AG04450 (cell line): ENCODE measurements around the gene ABHD5. TPM values are rescaled to one million over a fixed set of nuclear protein-coding genes. Genes with fewer than 3 reads are reported as not detected.

ENCODE experiments used
- CTCF ChIA-PET: fragments of 300-600, 350-600 bp; formaldehyde crosslinking; extraction: SDS; loops from one replicate; lab custom pipeline; 2022; ENCODE audit warnings: antibody characterized with exemption, inconsistent platforms; lab: Charles Lee
- POLR2A ChIA-PET: fragments of 350-600 bp; formaldehyde crosslinking; extraction: SDS; loops from one replicate; lab custom pipeline; 2021; ENCODE audit warnings: antibody characterized with exemption, inconsistent platforms; lab: Yijun Ruan, JAX
- DNase-seq: peaks from one replicate; pipeline ENCODE4 v3.0.0-alpha.2; 2011; ENCODE audit warnings: low read depth, low spot score
- H3K27ac ChIP-seq: one replicate; pipeline ENCODE4 v1.5.1; 2012; ENCODE audit warnings: low read depth, low read length, control low read depth
- H3K27me3 ChIP-seq: one replicate; pipeline ENCODE4 v1.6.0; 2012; ENCODE audit warnings: low read length; ENCODE audit not compliant: control insufficient read depth, insufficient read depth
- H3K4me3 ChIP-seq: 2 replicates; pipeline ENCODE4 v1.5.1; 2011; ENCODE audit warnings: mild to moderate bottlenecking, low read depth, low read length, control low read depth
- H3K9me3 ChIP-seq: 2 replicates; pipeline ENCODE4 v1.5.1; 2012; ENCODE audit warnings: low read length; ENCODE audit not compliant: control insufficient read depth, insufficient read depth
- polyA plus RNA-seq: library from polyadenylated mRNA; depleted of rRNA; stranded (reverse); fragments of >200 nt; gene quantifications from 2 replicates; pipeline ENCODE4 v1.2.3, GENCODE V29; 2011; rRNA removed
- TF ChIP-seq, protein P1 (sequence below): IDR thresholded peaks from 2 replicates; pipeline ENCODE4 v1.5.1; 2011; ENCODE audit warnings: low read depth, low read length, control low read depth, inconsistent platforms

Gene ABHD5
- polyA plus RNA-seq, 1 experiment = 88.7 TPM

- ChIA-PET POLR2A (no interaction called here), CTCF (no interaction called here)
- Histone ChIP-seq H3K27ac (no peak overlapping the region), H3K4me3 (no peak overlapping the region), H3K27me3 (peaks cover 4% of the 10 kb centered on the region), H3K9me3 (peaks cover 5% of the 10 kb centered on the region)
- DNase-seq = no peak
- TF ChIP-seq, protein P1, sequence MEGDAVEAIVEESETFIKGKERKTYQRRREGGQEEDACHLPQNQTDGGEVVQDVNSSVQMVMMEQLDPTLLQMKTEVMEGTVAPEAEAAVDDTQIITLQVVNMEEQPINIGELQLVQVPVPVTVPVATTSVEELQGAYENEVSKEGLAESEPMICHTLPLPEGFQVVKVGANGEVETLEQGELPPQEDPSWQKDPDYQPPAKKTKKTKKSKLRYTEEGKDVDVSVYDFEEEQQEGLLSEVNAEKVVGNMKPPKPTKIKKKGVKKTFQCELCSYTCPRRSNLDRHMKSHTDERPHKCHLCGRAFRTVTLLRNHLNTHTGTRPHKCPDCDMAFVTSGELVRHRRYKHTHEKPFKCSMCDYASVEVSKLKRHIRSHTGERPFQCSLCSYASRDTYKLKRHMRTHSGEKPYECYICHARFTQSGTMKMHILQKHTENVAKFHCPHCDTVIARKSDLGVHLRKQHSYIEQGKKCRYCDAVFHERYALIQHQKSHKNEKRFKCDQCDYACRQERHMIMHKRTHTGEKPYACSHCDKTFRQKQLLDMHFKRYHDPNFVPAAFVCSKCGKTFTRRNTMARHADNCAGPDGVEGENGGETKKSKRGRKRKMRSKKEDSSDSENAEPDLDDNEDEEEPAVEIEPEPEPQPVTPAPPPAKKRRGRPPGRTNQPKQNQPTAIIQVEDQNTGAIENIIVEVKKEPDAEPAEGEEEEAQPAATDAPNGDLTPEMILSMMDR = no peak
Observed at GRCh38 chr3:43782541-43782940, 91.8 kb downstream of the ABHD5 start.

Other genes starting within 250 kb of the ABHD5 start
- 71.9 and 87.1 TPM in 2 replicates for gene ANO10, start 68.9 kb upstream of the ABHD5 start, polyA plus RNA-seq